Vagina (tissue), 2 donors: Measurements from ENCODE around the gene TADA2B. TPM values are rescaled to one million over a fixed set of nuclear protein-coding genes. Genes with fewer than 3 reads are reported as not detected.

Source experiments
- DNase-seq, 2 donors: peaks; one replicate each; pipeline ENCODE4 v3.0.0-alpha.2; 2017; ENCODE audit errors: extremely low spot score in 2 of 2
- H3K27ac ChIP-seq: fragments of 200-600 bp; sonication (generic); one replicate; pipeline ENCODE4 v1.5.1; 2019
- H3K27me3 ChIP-seq: fragments of 200-600 bp; sonication (generic); one replicate; pipeline ENCODE4 v1.5.1; 2019
- H3K36me3 ChIP-seq, 2 donors: fragments of 200-600 bp; sonication (generic); one replicate each; pipeline ENCODE4 v1.5.1; 2017 to 2019
- H3K4me1 ChIP-seq: fragments of 200-600 bp; sonication (generic); one replicate; pipeline ENCODE4 v1.5.1; 2019
- H3K4me3 ChIP-seq, 2 donors: fragments of 200-600 bp; sonication (generic); 1 replicate in 1 of 2; 2 replicates in 1 of 2; pipeline ENCODE4 v1.5.1; 2016 to 2019
- H3K9me3 ChIP-seq: fragments of 200-600 bp; sonication (generic); one replicate; pipeline ENCODE4 v1.5.1; 2019
- CTCF ChIP-seq, 3 experiments: fragments of 450-650 bp in 2 of 3; fragments of 200-600 bp in 1 of 3; sonication (generic) in 1 of 3; IDR thresholded peaks; one replicate each; pipeline ENCODE4 v1.5.1; 2017 to 2019; ENCODE audit warnings: antibody characterized with exemption in 3 of 3, mild to moderate bottlenecking in 2 of 3, moderate library complexity in 2 of 3
- POLR2A ChIP-seq, 2 donors: fragments of 450-650 bp; IDR thresholded peaks; one replicate each; pipeline ENCODE4 v1.6.1; 2017; ENCODE audit warnings: antibody characterized with exemption in 2 of 2, mild to moderate bottlenecking in 2 of 2, moderate library complexity in 2 of 2
- POLR2AphosphoS5 ChIP-seq, 2 donors: sonication (generic); formaldehyde crosslinking; IDR thresholded peaks; one replicate each; pipeline ENCODE4 v1.9.0; 2017; ENCODE audit warnings: antibody characterized with exemption in 2 of 2, mild to moderate bottlenecking in 2 of 2, low read depth in 1 of 2; ENCODE audit not compliant: insufficient read depth in 1 of 2
- intact Hi-C: fragments of 100-400 bp; cut with DNase I; formaldehyde crosslinking; loops from one replicate; pipeline ENCODE4 v1.15.1; 2023
- total RNA-seq: library from RNA; depleted of rRNA; stranded (reverse); fragments of >200 nt; gene quantifications from one replicate; pipeline ENCODE4 v1.2.3, GENCODE V29; 2016

TADA2B gene
- total RNA-seq, 1 donor from 2014 or later: 12.0 TPM

- DNase-seq: no peak
- H3K4me1 ChIP-seq: peaks cover 58% of the 10 kb centered on the region
- no peaks in the 10 kb centered on the region for H3K9me3 ChIP-seq
- no peaks in the 10 kb centered on the region for H3K27me3 ChIP-seq
- H3K36me3 ChIP-seq: no peaks in the 10 kb centered on the region
- peak overlapping the region; percentile 82 to 100 for H3K4me3 ChIP-seq
- TF ChIP-seq POLR2AphosphoS5 (IDR thresholded peaks at IDR 0.05; ENCODE audit: insufficient read depth in 1 of 2, low read depth in 1 of 2) (no peak), POLR2A (IDR thresholded peaks at IDR 0.05) (no peak), CTCF (IDR thresholded peaks at IDR 0.05) (no peak)
- peak overlapping the region; percentile 82 for H3K27ac ChIP-seq
- intact Hi-C loops: no loop called here
Observed at GRCh38 chr4:7044137-7044930, 1.2 kb downstream of the TADA2B start.

- no peaks in the 10 kb centered on the region for H3K9me3 ChIP-seq
- no peak overlapping the region for H3K27ac ChIP-seq
- no peak overlapping the region for H3K4me3 ChIP-seq
- peaks cover 70% of the 10 kb centered on the region for H3K4me1 ChIP-seq
- intact Hi-C loops: no loop called here
- peak in 1 of 2 donors; percentile 77 for DNase-seq
- H3K36me3 ChIP-seq: no peaks in the 10 kb centered on the region
- TF ChIP-seq POLR2A (IDR thresholded peaks at IDR 0.05) (no peak), CTCF (IDR thresholded peaks at IDR 0.05) (no peak), POLR2AphosphoS5 (IDR thresholded peaks at IDR 0.05; ENCODE audit: insufficient read depth in 1 of 2, low read depth in 1 of 2) (no peak)
- H3K27me3 ChIP-seq: no peaks in the 10 kb centered on the region
Observed at GRCh38 chr4:7045553-7045952, 2.4 kb downstream of the TADA2B start.

- no peak overlapping the region for H3K27ac ChIP-seq
- intact Hi-C loops: no loop called here
- peak in 1 of 2 donors; percentile 70 for DNase-seq
- H3K4me1 ChIP-seq: peaks cover 72% of the 10 kb centered on the region
- H3K36me3 ChIP-seq: no peaks in the 10 kb centered on the region
- TF ChIP-seq POLR2AphosphoS5 (IDR thresholded peaks at IDR 0.05; ENCODE audit: insufficient read depth in 1 of 2, low read depth in 1 of 2) (no peak), CTCF (IDR thresholded peaks at IDR 0.05) (no peak), POLR2A (IDR thresholded peaks at IDR 0.05) (no peak)
- H3K9me3 ChIP-seq: no peaks in the 10 kb centered on the region
- H3K4me3 ChIP-seq: no peak overlapping the region
- no peaks in the 10 kb centered on the region for H3K27me3 ChIP-seq
Observed at GRCh38 chr4:7045961-7046921, 3.1 kb downstream of the TADA2B start.

GRCh38 chr4:7046971-7047370 is 3.8 kb downstream of the TADA2B start:
- intact Hi-C loops: no loop called here
- H3K4me3 ChIP-seq: no peak overlapping the region

More at GRCh38 chr4:7046971-7047370, 3.8 kb downstream of the TADA2B start:
- peak in 1 of 2 donors; percentile 61 for DNase-seq
- TF ChIP-seq POLR2A (IDR thresholded peaks at IDR 0.05) (no peak), CTCF (IDR thresholded peaks at IDR 0.05) (no peak), POLR2AphosphoS5 (IDR thresholded peaks at IDR 0.05; ENCODE audit: insufficient read depth in 1 of 2, low read depth in 1 of 2) (no peak)
- Histone ChIP-seq H3K9me3 (no peaks in the 10 kb centered on the region), H3K4me1 (peaks cover 64% of the 10 kb centered on the region), H3K27ac (no peak overlapping the region), H3K27me3 (no peaks in the 10 kb centered on the region), H3K36me3 (no peaks in the 10 kb centered on the region)
